Upper lobe of left lung (tissue), 6 donors: Measurements from ENCODE around the gene KAZN. TPM values are rescaled to one million over a fixed set of nuclear protein-coding genes. Genes with fewer than 3 reads are reported as not detected.
A peak's percentile ranks its signal among the peaks of the same experiment; 100 is the strongest.

ENCODE experiments used
- ATAC-seq, 2 donors: fragments of 200-7000 bp; cut with Tn5 transposase; one replicate each; pipeline ENCODE4 v1.9.1; 2022; ENCODE audit warnings: mild to moderate bottlenecking in 2 of 2, moderate library complexity in 2 of 2; ENCODE audit not compliant: low FRiP score in 2 of 2
- DNase-seq, 2 donors: peaks; one replicate each; pipeline ENCODE4 v3.0.0-alpha.2; 2019 to 2020
- H3K27ac ChIP-seq, 4 donors: fragments of 200-600 bp; sonication (generic); one replicate each; pipeline ENCODE4 v1.5.1; 2016 to 2019
- H3K27me3 ChIP-seq, 4 donors: fragments of 200-600 bp; sonication (generic); one replicate each; pipeline ENCODE4 v1.5.1; 2017 to 2019
- H3K36me3 ChIP-seq, 4 donors: fragments of 200-600 bp; sonication (generic); one replicate each; pipeline ENCODE4 v1.5.1; 2016 to 2019
- H3K4me1 ChIP-seq, 4 donors: fragments of 200-600 bp; sonication (generic); one replicate each; pipeline ENCODE4 v1.5.1; 2018 to 2019
- H3K4me3 ChIP-seq, 4 donors: fragments of 200-600 bp; sonication (generic); one replicate each; pipeline ENCODE4 v1.5.1; 2017 to 2019; ENCODE audit warnings: mild to moderate bottlenecking in 2 of 4, moderate library complexity in 1 of 4
- H3K9me3 ChIP-seq, 4 donors: fragments of 200-600 bp; sonication (generic); one replicate each; pipeline ENCODE4 v1.5.1; 2018 to 2019
- EP300 ChIP-seq, 4 donors: sonication (generic); formaldehyde crosslinking; IDR thresholded peaks; one replicate each; pipeline ENCODE4 v1.5.1; 2017; ENCODE audit warnings: antibody characterized with exemption in 4 of 4, control low read depth in 2 of 4
- POLR2A ChIP-seq, 4 donors: fragments of 450-650 bp; IDR thresholded peaks; one replicate each; pipeline ENCODE4 v1.5.1; 2016 to 2017; ENCODE audit warnings: antibody characterized with exemption in 4 of 4, mild to moderate bottlenecking in 2 of 4
- POLR2AphosphoS5 ChIP-seq, 2 donors: sonication (generic); formaldehyde crosslinking; IDR thresholded peaks; one replicate each; pipeline ENCODE4 v1.5.1; 2017; ENCODE audit warnings: antibody characterized with exemption in 2 of 2
- whole genome bisulfite sequencing, 2 donors: methylation state at CpG; one replicate each; pipeline ENCODE4 v1.1.5; 2017 to 2018; 5-methylcytosine and 5-hydroxymethylcytosine counted together
- total RNA-seq, 6 donors: library from RNA; depleted of rRNA in 4 of 6; stranded (reverse); fragments of >200 nt in 4 of 6; gene quantifications; one replicate each; pipeline versions ENCODE4 v1.1.0 to v1.2.1, GENCODE V29; 2016 to 2021
- TF ChIP-seq, protein P1 (sequence below), 6 experiments: fragments of 450-650 bp in 4 of 6; fragments of 200-600 bp in 2 of 6; sonication (generic) in 2 of 6; IDR thresholded peaks; one replicate each; pipeline ENCODE4 v1.5.1; 2016 to 2019; ENCODE audit warnings: antibody characterized with exemption in 6 of 6
- donor health status: DM: no; HTN: no; CAD: no; lungs with moderate emphysema.
- donor health status: DM: no; HTN: yes; CAD: no; lungs with severe emphysema.

Gene KAZN
- total RNA-seq, 6 donors from 2014 or later = 11.5 to 30.0 (median 17.6) TPM

DNA sequence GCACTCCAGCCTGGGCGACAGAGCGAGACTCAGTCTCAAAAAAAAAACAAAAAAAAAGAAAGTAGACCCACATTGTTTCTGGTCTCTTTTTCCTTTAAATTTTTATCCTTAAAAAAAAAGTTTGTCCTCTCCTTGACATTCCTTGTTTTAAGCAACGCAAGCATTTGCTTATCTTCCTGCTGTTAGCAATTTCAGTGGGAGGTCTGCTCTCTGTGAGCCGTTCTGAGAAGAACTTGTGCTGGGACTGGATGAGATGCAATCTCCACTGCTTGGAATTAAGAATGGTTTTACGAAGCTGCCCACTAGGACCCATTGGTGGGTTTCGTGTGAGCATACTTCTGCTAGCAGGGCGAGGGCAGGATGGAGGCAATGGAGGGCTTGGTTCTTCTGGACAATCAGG, 329.9 kb downstream of the KAZN start:
- no peak for ATAC-seq
- peaks cover 0 to 4% (median 0%) of the 10 kb centered on the region in 4 donors for H3K27me3 ChIP-seq
- TF ChIP-seq POLR2AphosphoS5 (IDR thresholded peaks at IDR 0.05) = no peak
- TF ChIP-seq, protein P1, sequence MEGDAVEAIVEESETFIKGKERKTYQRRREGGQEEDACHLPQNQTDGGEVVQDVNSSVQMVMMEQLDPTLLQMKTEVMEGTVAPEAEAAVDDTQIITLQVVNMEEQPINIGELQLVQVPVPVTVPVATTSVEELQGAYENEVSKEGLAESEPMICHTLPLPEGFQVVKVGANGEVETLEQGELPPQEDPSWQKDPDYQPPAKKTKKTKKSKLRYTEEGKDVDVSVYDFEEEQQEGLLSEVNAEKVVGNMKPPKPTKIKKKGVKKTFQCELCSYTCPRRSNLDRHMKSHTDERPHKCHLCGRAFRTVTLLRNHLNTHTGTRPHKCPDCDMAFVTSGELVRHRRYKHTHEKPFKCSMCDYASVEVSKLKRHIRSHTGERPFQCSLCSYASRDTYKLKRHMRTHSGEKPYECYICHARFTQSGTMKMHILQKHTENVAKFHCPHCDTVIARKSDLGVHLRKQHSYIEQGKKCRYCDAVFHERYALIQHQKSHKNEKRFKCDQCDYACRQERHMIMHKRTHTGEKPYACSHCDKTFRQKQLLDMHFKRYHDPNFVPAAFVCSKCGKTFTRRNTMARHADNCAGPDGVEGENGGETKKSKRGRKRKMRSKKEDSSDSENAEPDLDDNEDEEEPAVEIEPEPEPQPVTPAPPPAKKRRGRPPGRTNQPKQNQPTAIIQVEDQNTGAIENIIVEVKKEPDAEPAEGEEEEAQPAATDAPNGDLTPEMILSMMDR (IDR thresholded peaks at IDR 0.05) = no peak
- no peak for TF ChIP-seq EP300 (IDR thresholded peaks at IDR 0.05)
- TF ChIP-seq POLR2A (IDR thresholded peaks at IDR 0.05) = no peak
- no peak overlapping the region for H3K4me3 ChIP-seq
- H3K27ac ChIP-seq = peak overlapping the region in 1 of 4 donors; percentile 7
- DNase-seq = no peak
- peaks cover 14 to 34% (median 29%) of the 10 kb centered on the region in 4 donors for H3K4me1 ChIP-seq
- no peaks in the 10 kb centered on the region for H3K36me3 ChIP-seq
- no peaks in the 10 kb centered on the region for H3K9me3 ChIP-seq
- 76 to 85% methylated on average over 7 of the region's 7 CpGs for WGBS, 2 donors

DNA sequence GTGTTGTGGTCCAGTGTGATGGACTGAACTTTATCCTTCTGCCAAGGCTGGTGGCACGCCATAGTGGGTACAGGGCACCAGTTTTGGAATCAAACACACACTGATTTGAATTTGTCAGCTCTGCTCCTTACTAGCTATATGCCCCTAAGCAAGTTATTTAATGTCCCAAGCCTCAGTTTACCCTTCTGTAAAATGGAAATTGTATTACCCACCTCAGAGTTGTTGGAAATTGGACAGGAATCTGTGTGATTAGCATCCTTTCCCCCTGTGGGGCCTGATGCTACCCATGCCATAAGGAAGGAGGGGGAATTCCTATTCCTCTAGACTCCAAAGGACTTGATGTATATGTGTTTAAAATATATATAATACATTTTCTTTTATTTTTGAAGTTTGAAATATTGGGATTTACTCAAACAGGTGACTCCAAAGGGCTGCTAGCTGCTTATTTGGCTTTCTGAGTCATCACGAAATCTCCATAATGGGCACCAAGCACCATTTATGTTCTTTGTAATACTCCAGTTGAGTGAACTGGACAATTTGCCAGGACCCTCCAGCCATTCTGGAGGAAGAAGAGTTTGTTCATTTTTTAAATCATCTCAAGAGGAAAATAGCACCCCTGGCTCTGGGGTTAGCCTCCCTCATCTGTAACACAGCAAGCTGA, 330.5 kb downstream of the KAZN start:
- H3K9me3 ChIP-seq = no peaks in the 10 kb centered on the region
- DNase-seq (no peak), ATAC-seq (no peak)
- 84 to 88% methylated on average over 2 of the region's 2 CpGs for WGBS, 2 donors
- no peak overlapping the region for H3K4me3 ChIP-seq
- TF ChIP-seq POLR2A (IDR thresholded peaks at IDR 0.05) (no peak), EP300 (IDR thresholded peaks at IDR 0.05) (no peak), POLR2AphosphoS5 (IDR thresholded peaks at IDR 0.05) (no peak)
- TF ChIP-seq, protein P1 (IDR thresholded peaks at IDR 0.05) = no peak
- peak overlapping the region in 1 of 4 donors; percentile 7 for H3K27ac ChIP-seq
- peaks cover 14 to 30% (median 27%) of the 10 kb centered on the region in 4 donors for H3K4me1 ChIP-seq
- H3K27me3 ChIP-seq = peaks cover 0 to 4% (median 0%) of the 10 kb centered on the region in 4 donors
- no peaks in the 10 kb centered on the region for H3K36me3 ChIP-seq

DNA sequence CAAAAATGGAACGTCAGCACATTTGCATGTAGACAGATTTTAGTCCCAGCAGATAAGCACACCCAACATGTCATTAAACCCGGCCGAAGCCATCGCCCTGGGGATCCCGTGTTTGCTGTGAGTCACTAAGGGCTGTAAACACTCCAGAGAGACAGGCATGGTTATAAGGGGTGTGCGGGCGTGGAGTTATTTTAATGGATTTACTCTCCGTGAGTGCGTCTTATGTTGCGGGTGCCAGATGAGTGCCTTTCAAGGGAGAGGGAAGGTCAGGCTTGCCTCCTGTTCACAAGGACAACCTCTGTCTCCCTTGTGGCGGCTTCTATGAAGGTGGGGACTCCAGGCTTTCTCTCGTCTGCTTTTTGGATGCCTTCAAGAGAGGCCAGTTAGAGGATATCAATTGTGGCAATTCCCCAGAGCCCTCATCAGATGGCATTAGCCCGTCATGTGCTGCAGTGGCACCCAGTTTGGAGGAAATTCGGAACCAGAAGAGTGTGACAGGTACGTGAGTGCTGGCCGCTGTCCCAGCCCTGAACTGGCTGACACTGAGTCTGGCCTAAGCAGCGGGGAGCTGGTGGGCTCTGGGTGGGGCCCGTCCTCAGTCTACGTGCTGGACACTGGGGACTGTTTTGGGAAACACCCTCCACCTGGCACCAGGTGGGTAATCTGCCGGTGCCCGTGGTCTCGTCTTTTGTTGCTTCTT, 331.2 kb downstream of the KAZN start:
- peaks cover 0 to 2% (median 0%) of the 10 kb centered on the region in 4 donors for H3K27me3 ChIP-seq
- DNase-seq (no peak), ATAC-seq (peak; percentile 58 to 68)
- H3K9me3 ChIP-seq = no peaks in the 10 kb centered on the region
- H3K4me3 ChIP-seq = no peak overlapping the region
- peaks cover 12 to 28% (median 25%) of the 10 kb centered on the region in 4 donors for H3K4me1 ChIP-seq
- peak overlapping the region in 3 of 4 donors; percentile 12 to 50 (median 33) for H3K27ac ChIP-seq
- TF ChIP-seq POLR2AphosphoS5 (IDR thresholded peaks at IDR 0.05) (peak in 1 of 2 donors; percentile 42), EP300 (IDR thresholded peaks at IDR 0.05) (no peak), POLR2A (IDR thresholded peaks at IDR 0.05) (no peak)
- TF ChIP-seq, protein P1 (IDR thresholded peaks at IDR 0.05) = no peak
- no peaks in the 10 kb centered on the region for H3K36me3 ChIP-seq
- 67 to 78% methylated on average over 20 to 22 of the region's 22 CpGs for WGBS, 2 donors

DNA sequence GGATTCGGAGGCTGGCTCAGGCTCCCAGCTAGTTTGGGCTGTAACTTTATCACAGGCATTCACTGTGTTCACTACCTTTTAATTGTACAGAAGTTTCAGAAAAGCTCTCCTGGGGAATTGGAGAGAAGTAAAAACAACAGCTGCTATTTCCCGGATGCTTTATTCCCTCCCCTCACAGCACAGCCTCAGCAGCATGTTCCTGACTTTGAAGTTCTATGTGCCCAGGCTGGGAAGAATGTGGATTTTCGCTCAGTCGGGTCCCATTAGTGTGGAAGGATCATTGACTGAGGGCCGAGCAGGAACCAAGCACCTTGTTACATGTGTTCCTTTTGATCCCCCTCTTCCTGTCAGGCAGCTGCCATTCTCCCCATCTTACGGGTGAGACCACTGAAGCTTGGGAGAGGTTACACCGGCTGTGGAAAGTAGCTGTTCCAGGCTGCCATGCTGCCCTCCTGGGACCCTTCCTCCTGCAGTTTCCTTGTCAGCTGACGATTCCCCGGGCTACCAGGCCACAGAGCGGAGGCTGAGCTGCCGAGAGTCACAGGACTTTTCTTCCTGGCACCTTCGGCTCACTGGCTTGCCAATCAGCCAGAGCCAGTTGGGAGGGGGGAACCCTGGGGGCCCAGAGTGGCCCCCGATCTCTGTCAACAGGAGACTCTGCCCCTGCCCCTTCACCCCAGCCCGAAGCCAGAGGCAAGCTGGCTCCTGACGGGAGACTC, 331.9 kb downstream of the KAZN start:
- TF ChIP-seq EP300 (IDR thresholded peaks at IDR 0.05) (no peak), POLR2A (IDR thresholded peaks at IDR 0.05) (no peak)
- Histone ChIP-seq H3K36me3 (no peaks in the 10 kb centered on the region), H3K4me3 (no peak overlapping the region), H3K27me3 (no peaks in the 10 kb centered on the region), H3K4me1 (peaks cover 5 to 22% (median 18%) of the 10 kb centered on the region in 4 donors), H3K9me3 (no peaks in the 10 kb centered on the region), H3K27ac (peak overlapping the region in 3 of 4 donors; percentile 12 to 50 (median 33))
- DNase-seq (no peak), ATAC-seq (no peak)
- 82 to 83% methylated on average over 13 to 15 of the region's 15 CpGs for WGBS, 2 donors
